HPDE6-E6E7 (cell line): Measurements from ENCODE around the gene GFOD1.

Experiments used
- DNase-seq: peaks from one replicate; pipeline ENCODE4 v3.0.0; 2011; ENCODE audit warnings: missing footprints; ENCODE audit errors: extremely low spot score

GFOD1 gene

GRCh38 chr6:13355999-13356785 lies 131.2 kb downstream of the GFOD1 start:
- DNase-seq = peak; percentile 67

GRCh38 chr6:13355043-13355945 lies 132.1 kb downstream of the GFOD1 start:
- peak; percentile 80 for DNase-seq

DNA sequence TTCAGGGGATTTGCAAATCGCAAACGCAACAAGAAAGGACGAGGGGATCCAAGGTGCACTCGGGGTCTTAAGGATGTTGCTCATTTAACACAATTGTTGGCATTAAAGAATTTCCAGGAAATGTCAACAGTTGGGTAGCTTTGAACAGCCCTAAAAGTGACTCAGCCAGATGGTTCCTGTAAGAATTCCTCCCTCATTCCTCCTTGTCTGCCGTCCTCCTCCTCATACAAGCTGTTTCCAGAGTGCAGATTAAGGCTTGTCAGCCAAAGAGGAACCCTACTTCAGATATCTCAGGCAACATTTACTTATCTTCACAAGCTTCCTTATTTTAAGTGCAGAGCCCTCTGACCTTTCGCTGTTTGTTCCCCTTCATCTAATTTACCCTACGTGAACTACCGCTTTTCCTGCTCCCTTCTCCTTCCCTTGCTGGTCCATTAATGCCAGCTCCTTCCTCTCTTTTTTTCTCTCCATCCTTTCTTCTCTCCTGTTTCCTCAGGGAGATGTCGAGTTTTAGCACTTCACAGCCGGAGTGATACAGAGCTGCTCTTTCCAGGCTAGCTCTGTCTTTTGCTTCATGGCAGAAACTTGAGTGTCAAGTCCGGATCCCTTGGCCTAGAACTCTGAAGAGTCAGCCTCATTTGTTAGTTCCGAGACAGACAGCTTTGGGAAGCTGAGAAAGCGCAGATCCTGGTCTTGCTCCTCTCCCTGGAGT lies 132.9 kb downstream of the GFOD1 start:
- DNase-seq = no peak

DNA sequence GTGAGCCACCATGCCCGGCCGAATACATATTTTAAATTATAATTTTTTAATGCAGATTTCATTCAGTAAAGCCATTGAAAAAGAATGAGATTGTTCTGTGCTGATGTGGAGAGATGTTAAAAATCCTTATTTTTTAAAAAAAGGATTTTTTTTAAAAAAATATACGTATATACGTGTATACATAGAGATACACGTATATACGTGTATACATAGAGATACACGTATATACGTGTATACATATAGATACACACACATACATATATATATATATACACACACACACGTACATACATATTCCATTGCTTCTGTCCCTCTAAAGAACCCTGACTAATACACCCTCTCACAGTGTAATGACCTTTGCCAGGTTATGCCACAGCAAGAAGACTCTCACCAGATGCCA lies 135.2 kb downstream of the GFOD1 start:
- no peak for DNase-seq

DNA sequence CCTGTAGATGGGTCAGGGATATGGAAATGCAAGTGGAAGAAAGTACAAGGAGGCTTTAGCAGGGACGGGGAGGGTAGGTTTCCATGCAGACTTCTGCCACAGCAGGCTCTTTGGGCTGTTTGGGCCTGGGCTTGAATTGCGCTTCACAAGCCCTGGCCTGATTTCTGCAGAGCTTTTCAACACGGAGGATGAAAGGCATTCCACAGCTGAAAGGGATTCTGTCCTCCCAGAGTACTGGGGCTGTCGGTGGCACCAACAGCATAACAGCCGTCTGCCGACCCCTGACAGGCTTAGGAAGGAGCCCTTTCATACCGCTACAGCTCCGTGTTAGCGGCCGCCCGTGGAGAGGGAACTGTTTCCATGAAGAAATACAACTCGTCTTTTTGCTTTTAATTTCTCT lies 136.1 kb downstream of the GFOD1 start:
- no peak for DNase-seq

GRCh38 chr6:13349811-13350506 lies 137.4 kb downstream of the GFOD1 start:
- DNase-seq = no peak

- no peak for DNase-seq
Measured at GRCh38 chr6:13348334-13349113, 138.9 kb downstream of the GFOD1 start.

- no peak for DNase-seq
Measured at GRCh38 chr6:13346245-13346644, 141.2 kb downstream of the GFOD1 start.

DNA sequence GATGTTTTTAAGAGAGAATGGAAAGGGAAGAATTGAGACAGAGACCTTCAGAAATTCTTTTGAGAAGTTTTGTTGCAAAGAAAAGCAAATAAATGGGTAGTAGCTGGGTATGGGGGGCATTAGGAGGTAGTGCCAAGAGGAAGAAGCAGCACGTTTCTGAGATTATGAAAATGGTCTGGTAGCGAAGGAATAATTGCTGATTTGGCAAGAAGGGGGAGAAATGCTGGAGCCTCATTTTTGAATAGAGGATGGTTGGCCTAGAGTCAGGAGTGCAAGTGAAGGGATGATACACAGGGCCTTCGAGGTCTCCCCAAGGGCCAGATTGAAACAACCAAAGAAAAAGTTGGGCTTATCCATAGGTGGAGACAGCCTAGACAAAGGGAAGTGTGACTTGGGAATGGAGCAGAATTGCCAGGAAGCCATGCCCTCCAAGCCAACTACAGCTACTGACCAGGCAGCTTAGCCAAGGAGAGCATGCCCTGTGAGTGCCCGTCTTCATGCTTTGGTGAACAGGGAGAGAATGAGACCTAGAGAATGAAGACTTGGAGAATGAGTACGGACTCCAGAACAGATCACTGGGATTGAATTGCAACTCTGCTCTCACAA lies 144.9 kb downstream of the GFOD1 start:
- no peak for DNase-seq

GRCh38 chr6:13339863-13340630 lies 147.4 kb downstream of the GFOD1 start:
- DNase-seq = no peak

GRCh38 chr6:13338038-13338437 lies 149.4 kb downstream of the GFOD1 start:
- DNase-seq = no peak

- DNase-seq = peak; percentile 74
Measured at GRCh38 chr6:13336553-13336952, 150.8 kb downstream of the GFOD1 start.

DNA sequence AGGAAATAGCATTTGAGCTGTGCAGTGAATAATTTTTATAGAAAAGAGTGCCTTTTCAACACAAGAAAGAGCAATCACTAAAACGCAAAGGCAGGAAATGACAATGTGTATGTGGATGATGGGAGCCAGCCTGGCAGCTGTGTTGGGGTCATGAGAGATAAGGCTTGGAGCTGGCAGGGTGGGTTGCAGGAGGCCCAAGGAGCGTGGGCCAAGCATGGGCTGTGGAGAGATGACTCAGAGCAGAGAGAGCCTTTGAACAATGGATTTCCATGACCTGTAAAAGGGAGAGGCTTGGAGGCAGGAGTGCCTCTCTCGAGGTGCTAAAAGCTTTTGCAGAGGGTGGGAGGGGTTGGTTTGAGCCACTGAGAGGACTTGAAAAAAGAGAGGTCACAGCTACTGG lies 152.4 kb downstream of the GFOD1 start:
- peak; percentile 33 for DNase-seq

DNA sequence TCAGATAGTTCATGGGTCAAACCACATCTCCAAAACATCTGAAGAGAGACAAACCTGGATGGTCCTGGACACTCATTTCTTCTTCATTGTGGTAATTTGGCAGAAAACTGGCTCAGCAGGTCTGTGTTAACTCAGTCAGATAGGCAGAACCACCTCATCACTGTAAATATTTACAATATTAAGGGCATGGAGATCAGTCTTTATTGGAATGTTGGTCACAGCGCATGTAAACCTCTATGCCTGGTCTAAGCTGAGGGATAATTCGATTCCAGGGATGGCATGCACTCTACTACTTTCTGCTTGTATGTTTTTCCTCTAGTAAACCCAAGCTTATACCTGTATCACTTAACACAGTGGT lies 155.1 kb downstream of the GFOD1 start:
- DNase-seq = no peak

DNA sequence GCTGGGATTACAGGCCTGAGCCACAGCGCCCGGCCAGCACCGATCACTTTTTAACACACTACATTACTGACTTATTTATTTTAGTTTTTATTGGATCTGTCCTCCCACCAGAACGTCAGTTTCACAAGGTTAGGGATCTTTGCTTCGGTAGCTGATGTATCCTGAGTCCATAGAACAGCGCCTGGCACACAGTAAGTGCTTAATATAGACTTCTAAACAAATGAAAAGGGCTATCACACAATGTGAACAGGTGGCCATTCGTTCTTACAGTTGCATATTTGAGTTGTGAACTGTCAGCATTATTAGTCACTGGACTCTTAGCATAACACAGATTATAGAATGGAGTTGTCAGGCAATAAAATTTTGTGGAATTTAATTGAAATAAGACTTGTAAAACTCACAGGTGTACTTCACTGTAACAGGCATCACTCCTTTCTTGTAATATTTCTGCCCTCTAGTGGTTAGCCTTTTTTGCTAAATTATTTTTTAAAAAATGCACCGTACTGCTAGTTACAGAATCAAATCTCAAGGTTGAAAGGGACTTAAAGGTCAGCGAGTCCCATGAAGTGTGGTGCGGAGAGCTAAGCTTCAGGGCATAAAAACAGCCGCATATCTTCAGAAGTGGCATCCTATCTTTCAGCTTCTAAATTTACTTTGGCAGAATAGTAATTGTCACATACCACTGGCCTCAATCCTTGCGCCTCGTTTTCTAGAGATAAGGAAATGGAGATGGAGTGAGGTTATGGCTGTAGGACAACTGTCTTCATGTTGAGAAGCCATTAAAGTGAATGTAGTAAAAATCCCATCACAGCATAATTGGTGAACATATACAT lies 155.7 kb downstream of the GFOD1 start:
- no peak for DNase-seq

GRCh38 chr6:13328875-13329183 lies 158.6 kb downstream of the GFOD1 start:
- no peak for DNase-seq

- DNase-seq = peak; percentile 89
Measured at GRCh38 chr6:13328076-13328874, 159.1 kb downstream of the GFOD1 start, which contains the start of gene TBC1D7. Gene TBC1D7 (minus strand): TSS chr6:13328537. CDS start chr6:13326898, 1,639 bp downstream.

- DNase-seq = no peak
Measured at GRCh38 chr6:13327691-13328075, 159.7 kb downstream of the GFOD1 start.
